NCI-H2029 (cell line): ENCODE measurements around the gene RAB11FIP5.
"Not testable (repeated sequence)": the region's sequence is repeated elsewhere in the genome, so short reads cannot be mapped to it uniquely, and the experiment has no call there.

Experiments
- DNase-seq: peaks from one replicate; lab custom pipeline; 2025; lab: John Stamatoyannopoulos, UW

Gene RAB11FIP5

GRCh38 chr2:73070643-73071359 lies 41.9 kb downstream of the RAB11FIP5 start:
- no peak for DNase-seq

GRCh38 chr2:73069855-73070642 lies 42.7 kb downstream of the RAB11FIP5 start:
- no peak for DNase-seq

GRCh38 chr2:73069041-73069854 lies 43.5 kb downstream of the RAB11FIP5 start:
- DNase-seq, result no peak

- no peak for DNase-seq
These were observed 44.6 kb downstream of the RAB11FIP5 start for GRCh38 chr2:73068147-73068546.

GRCh38 chr2:73067043-73067442 lies 45.7 kb downstream of the RAB11FIP5 start:
- DNase-seq, result no peak

GRCh38 chr2:73065070-73065469 lies 47.7 kb downstream of the RAB11FIP5 start:
- not testable (repeated sequence) for DNase-seq

GRCh38 chr2:73063909-73064875 lies 48.6 kb downstream of the RAB11FIP5 start:
- no peak for DNase-seq

GRCh38 chr2:73063472-73063871 lies 49.3 kb downstream of the RAB11FIP5 start:
- no peak for DNase-seq

GRCh38 chr2:73059106-73059505 lies 53.6 kb downstream of the RAB11FIP5 start:
- no peak for DNase-seq

GRCh38 chr2:73054980-73055379 lies 57.8 kb downstream of the RAB11FIP5 start:
- no peak for DNase-seq

GRCh38 chr2:73053316-73054114 lies 59.2 kb downstream of the RAB11FIP5 start:
- no peak for DNase-seq

- no peak for DNase-seq
These were observed 62.6 kb downstream of the RAB11FIP5 start for GRCh38 chr2:73050121-73050545.

GRCh38 chr2:73043929-73044832 lies 68.6 kb downstream of the RAB11FIP5 start:
- no peak for DNase-seq

- DNase-seq, result no peak
These were observed 69.5 kb downstream of the RAB11FIP5 start for GRCh38 chr2:73043276-73043675.

GRCh38 chr2:73037947-73038585 lies 74.7 kb downstream of the RAB11FIP5 start:
- DNase-seq, result no peak

- no peak for DNase-seq
These were observed 76.0 kb downstream of the RAB11FIP5 start for GRCh38 chr2:73036766-73037165.

- DNase-seq, result no peak
These were observed 76.6 kb downstream of the RAB11FIP5 start for GRCh38 chr2:73035899-73036711.
